SK-N-MC (cell line): Measurements from ENCODE around the gene ZNF438.

Source experiments
- EZH2 ChIP-seq: fragments of 200-600 bp; sonication (generic); IDR thresholded peaks from one replicate; pipeline ENCODE4 v1.6.1; 2017; ENCODE audit warnings: antibody characterized with exemption
- FOXP2 ChIP-seq: optimal IDR thresholded peaks from 2 replicates; pipeline ENCODE3; 2011; ENCODE audit warnings: mild to moderate bottlenecking, moderate library complexity; ENCODE audit not compliant: insufficient read depth; ENCODE audit errors: extremely low read length, control extremely low read depth
- POLR2AphosphoS5 ChIP-seq: IDR thresholded peaks from 2 replicates; pipeline ENCODE4 v1.6.1; 2012; ENCODE audit warnings: mild to moderate bottlenecking, low read depth, low read length, borderline replicate concordance

GRCh38 chr10:30855131-30855530 lies 176.5 kb downstream of the ZNF438 start:
- TF ChIP-seq POLR2AphosphoS5: no peak
- TF ChIP-seq EZH2: no peak
- TF ChIP-seq FOXP2: no peak
